GM19193 (cell line): ENCODE measurements around the gene CNTNAP2.

Experiments
- POLR2A ChIP-seq: IDR thresholded peaks from 4 replicates; pipeline ENCODE4 v1.6.1; 2011; ENCODE audit not compliant: insufficient read depth, insufficient read length; ENCODE audit errors: extremely low read depth

Gene CNTNAP2

GRCh38 chr7:148336411-148336810 lies 2219.8 kb downstream of the CNTNAP2 start:
- no peak for TF ChIP-seq POLR2A

GRCh38 chr7:148337246-148337965 lies 2220.8 kb downstream of the CNTNAP2 start:
- no peak for TF ChIP-seq POLR2A

- TF ChIP-seq POLR2A = no peak
Observed at GRCh38 chr7:148337995-148338747, 2221.6 kb downstream of the CNTNAP2 start.

- no peak for TF ChIP-seq POLR2A
Observed at GRCh38 chr7:148340438-148341280, 2224.1 kb downstream of the CNTNAP2 start.

GRCh38 chr7:148344406-148344805 lies 2227.8 kb downstream of the CNTNAP2 start:
- TF ChIP-seq POLR2A = no peak

GRCh38 chr7:148347981-148348380 lies 2231.4 kb downstream of the CNTNAP2 start:
- no peak for TF ChIP-seq POLR2A

GRCh38 chr7:148348466-148348865 lies 2231.9 kb downstream of the CNTNAP2 start:
- TF ChIP-seq POLR2A = no peak

GRCh38 chr7:148356303-148356702 lies 2239.7 kb downstream of the CNTNAP2 start:
- no peak for TF ChIP-seq POLR2A

- TF ChIP-seq POLR2A = no peak
Observed at GRCh38 chr7:148362541-148362940, 2245.9 kb downstream of the CNTNAP2 start.

- no peak for TF ChIP-seq POLR2A
Observed at GRCh38 chr7:148367731-148368475, 2251.3 kb downstream of the CNTNAP2 start.

- TF ChIP-seq POLR2A = no peak
Observed at GRCh38 chr7:148368562-148368961, 2252.0 kb downstream of the CNTNAP2 start.

- no peak for TF ChIP-seq POLR2A
Observed at GRCh38 chr7:148371280-148371937, 2254.8 kb downstream of the CNTNAP2 start.

GRCh38 chr7:148374396-148375259 lies 2258.0 kb downstream of the CNTNAP2 start:
- no peak for TF ChIP-seq POLR2A
